Endothelial cell of umbilical vein (primary cell): ENCODE data around the gene CMSS1. TPM values are rescaled to one million over a fixed set of nuclear protein-coding genes. Genes with fewer than 3 reads are reported as not detected.

Source experiments
- BruUV-seq: library from RNA; stranded (reverse); fragments of 400-500 nt; replicated peaks from 2 replicates; lab custom pipeline; 2021; lab: Mats Ljungman, UMichigan
- CTCF ChIA-PET: fragments of 300-600, 350-600 bp; sonication (Branson Sonifier 250); formaldehyde crosslinking; loops from one replicate; lab custom pipeline; 2021; ENCODE audit warnings: antibody characterized with exemption, inconsistent platforms; lab: Charles Lee
- POLR2A ChIA-PET: fragments of 300-600, 350-600 bp; sonication (Branson Sonifier 250); formaldehyde crosslinking; loops from one replicate; lab custom pipeline; 2021; ENCODE audit warnings: antibody characterized with exemption, inconsistent platforms; lab: Charles Lee
- DNase-seq: peaks from one replicate; pipeline ENCODE4 v3.0.0-alpha.2; 2011; ENCODE audit warnings: low read depth, low spot score
- FAIRE-seq: peaks from 2 replicates; lab custom pipeline; 2011; peaks lifted over from hg19 to GRCh38; lab: Jason Lieb, UNC
- H2AFZ ChIP-seq: 2 replicates; pipeline ENCODE4 v1.6.0; 2012; ENCODE audit warnings: low read depth, low read length, control low read depth, inconsistent platforms
- H3K27ac ChIP-seq: 2 replicates; pipeline ENCODE4 v1.5.1; 2011; ENCODE audit warnings: low read depth, mild to moderate bottlenecking, control low read depth, low read length, moderate library complexity; ENCODE audit not compliant: insufficient read depth
- H3K27me3 ChIP-seq, 2 experiments: 2 replicates each; pipeline versions ENCODE4 v1.6.0 to v1.6.1; 2011; ENCODE audit warnings: low read length in 2 of 2, mixed read lengths in 1 of 2; ENCODE audit not compliant: control insufficient read depth in 2 of 2, insufficient read depth in 2 of 2
- H3K36me3 ChIP-seq, 2 experiments: 2 replicates in 1 of 2; 3 replicates in 1 of 2; pipeline ENCODE4 v1.5.1; 2011; ENCODE audit warnings: low read length in 2 of 2, mild to moderate bottlenecking in 1 of 2, moderate library complexity in 1 of 2; ENCODE audit not compliant: control insufficient read depth in 2 of 2, insufficient read depth in 2 of 2; ENCODE audit errors: extremely low read depth in 1 of 2
- H3K4me1 ChIP-seq: 3 replicates; pipeline ENCODE4 v1.5.1; 2011; ENCODE audit warnings: mild to moderate bottlenecking, low read length; ENCODE audit not compliant: control insufficient read depth, insufficient read depth; ENCODE audit errors: extremely low read depth
- H3K4me2 ChIP-seq: 2 replicates; pipeline ENCODE4 v1.6.1; 2011; ENCODE audit warnings: low read length, control low read depth, mixed read lengths; ENCODE audit not compliant: insufficient read depth
- H3K4me3 ChIP-seq, 3 experiments: fragments of 200-600 bp in 1 of 3; sonication (generic), shearing (Covaris generic) in 1 of 3; replicated peaks in 1 of 3; 2 replicates each; pipeline ENCODE4 v1.5.1; 2011 to 2016; ENCODE audit warnings: control low read depth in 3 of 3, low read length in 3 of 3, mild to moderate bottlenecking in 2 of 3, inconsistent platforms in 1 of 3, low read depth in 1 of 3, moderate library complexity in 1 of 3; ENCODE audit not compliant: insufficient read depth in 1 of 3
- H3K79me2 ChIP-seq: 2 replicates; pipeline ENCODE4 v1.6.0; 2012; ENCODE audit warnings: low read length, inconsistent platforms; ENCODE audit not compliant: control insufficient read depth, insufficient read depth
- H3K9ac ChIP-seq: replicated peaks from 2 replicates; pipeline ENCODE3; 2011; ENCODE audit warnings: low read length, control low read depth; ENCODE audit not compliant: insufficient read depth; ENCODE audit errors: extremely low read depth
- H3K9me1 ChIP-seq: replicated peaks from 3 replicates; pipeline ENCODE4 v1.6.0; 2011; ENCODE audit warnings: mild to moderate bottlenecking, low read length; ENCODE audit not compliant: control insufficient read depth, insufficient read depth; ENCODE audit errors: extremely low read depth
- H3K9me3 ChIP-seq: replicated peaks from 2 replicates; pipeline ENCODE4 v1.5.1; 2012; ENCODE audit warnings: low read length, inconsistent platforms; ENCODE audit not compliant: control insufficient read depth, insufficient read depth
- H4K20me1 ChIP-seq: replicated peaks from 2 replicates; pipeline ENCODE3; 2011; ENCODE audit warnings: mild to moderate bottlenecking, low read length; ENCODE audit not compliant: control insufficient read depth, insufficient read depth; ENCODE audit errors: extremely low read depth
- EZH2 ChIP-seq: IDR thresholded peaks from 2 replicates; pipeline ENCODE4 v1.6.1; 2012; ENCODE audit warnings: borderline replicate concordance, low read depth, mild to moderate bottlenecking, moderate library complexity, low read length, inconsistent platforms; ENCODE audit not compliant: severe bottlenecking
- FOS ChIP-seq: IDR thresholded peaks from 2 replicates; pipeline ENCODE4 v1.6.1; 2011; ENCODE audit warnings: mild to moderate bottlenecking, low read length, moderate library complexity, borderline replicate concordance; ENCODE audit not compliant: insufficient read depth
- GATA2 ChIP-seq: IDR thresholded peaks from 2 replicates; pipeline ENCODE4 v1.7.0; 2011; ENCODE audit warnings: low read depth, mild to moderate bottlenecking, moderate library complexity, mixed read lengths, low read length; ENCODE audit not compliant: insufficient read length, insufficient read depth
- JUN ChIP-seq: IDR thresholded peaks from 2 replicates; pipeline ENCODE4 v1.6.1; 2011; ENCODE audit warnings: borderline replicate concordance, low read depth; ENCODE audit not compliant: insufficient read length, insufficient read depth
- MYC ChIP-seq: IDR thresholded peaks from one replicate; pipeline ENCODE4 v1.6.1; 2011; ENCODE audit warnings: mild to moderate bottlenecking, low read depth, low read length
- POLR2A ChIP-seq: IDR thresholded peaks from 2 replicates; pipeline ENCODE4 v1.6.1; 2012; ENCODE audit warnings: low read depth, mild to moderate bottlenecking, control low read depth, low read length
- POLR2AphosphoS5 ChIP-seq: IDR thresholded peaks from 2 replicates; pipeline ENCODE4 v1.6.1; 2012; ENCODE audit warnings: low read depth, mild to moderate bottlenecking, control low read depth, low read length, moderate library complexity; ENCODE audit not compliant: insufficient read depth
- dilution Hi-C: fragments of 300-500 bp; cut with MboI; formaldehyde crosslinking; loops from one replicate; pipeline ENCODE4 v1.15.0; 2019; ENCODE audit warnings: low sequenced_read_pairs; ENCODE audit not compliant: extremely low pct_ligation_motif_present
- intact Hi-C: fragments of 100-400 bp; cut with micrococcal nuclease; formaldehyde crosslinking; loops from one replicate; pipeline ENCODE4 v1.10.0; 2022
- polyA plus RNA-seq, 4 experiments: library from polyadenylated mRNA; depleted of rRNA in 3 of 4; stranded (reverse) in 3 of 4; unstranded in 1 of 4; fragments of >200 nt; gene quantifications; 2 replicates each; pipeline versions ENCODE4 v1.2.1 to v1.2.3, GENCODE V29; 2011 to 2012; ENCODE audit warnings: missing spikeins in 1 of 4
- total RNA-seq: library from RNA; stranded (reverse); gene quantifications from 2 replicates; pipeline ENCODE4 v1.2.3, GENCODE V29; 2021
- TF ChIP-seq, protein P1 (sequence below), 2 donors: IDR thresholded peaks; 1 replicate in 1 of 2; 2 replicates in 1 of 2; pipeline ENCODE4 v1.5.1; 2011; ENCODE audit warnings: low read length in 2 of 2, mild to moderate bottlenecking in 2 of 2, moderate library complexity in 2 of 2, control low read depth in 1 of 2, inconsistent platforms in 1 of 2, low read depth in 1 of 2; ENCODE audit not compliant: insufficient read depth in 1 of 2; ENCODE audit errors: extremely low read depth in 1 of 2
- TF ChIP-seq, protein P2 (sequence below): IDR thresholded peaks from 2 replicates; pipeline ENCODE4 v1.6.1; 2011; ENCODE audit not compliant: insufficient read depth, insufficient read length

CMSS1 gene
- total and polyA plus RNA-seq, 2 donors (not counting 3 experiments of a cell fraction or from before 2014, with no cell fraction given) = 9.7 to 60.6 TPM

DNA sequence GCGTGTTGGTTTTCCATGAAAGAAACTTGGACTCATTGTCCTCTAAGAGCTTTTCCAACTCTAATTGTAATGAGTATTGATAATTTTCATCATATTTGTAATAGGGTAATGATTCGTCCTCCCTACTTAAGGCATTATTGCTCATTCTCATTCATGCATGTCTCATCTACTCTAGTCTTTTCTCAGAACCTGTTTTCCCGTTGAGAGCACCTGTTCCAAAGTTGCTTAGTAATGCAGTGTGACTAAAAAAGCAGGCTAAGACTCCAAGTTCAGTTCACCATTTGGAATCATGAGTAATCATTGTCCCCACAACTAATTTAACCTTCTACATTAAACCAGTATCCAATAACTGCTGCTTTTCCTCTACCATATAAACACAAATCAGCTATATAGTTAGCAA, 212.7 kb downstream of the CMSS1 start:
- Histone ChIP-seq H3K9me3 (no peaks in the 10 kb centered on the region), H3K4me3 (no peak overlapping the region), H3K36me3 (no peaks in the 10 kb centered on the region), H3K27me3 (no peaks in the 10 kb centered on the region), H3K4me2 (no peak overlapping the region), H3K9ac (no peak overlapping the region), H4K20me1 (no peaks in the 10 kb centered on the region), H3K4me1 (peaks cover 8% of the 10 kb centered on the region), H3K79me2 (no peaks in the 10 kb centered on the region), H3K27ac (no peak overlapping the region), H2AFZ (no peak overlapping the region), H3K9me1 (no peaks in the 10 kb centered on the region)
- dilution Hi-C loops = no loop called here
- ChIA-PET CTCF (interaction anchor here (1.0 to 3.1 kb wide), 3 partner anchors 9 to 187 kb away, joined by 3 to 13 read pairs (median 12); no protein-coding TSS in a partner anchor), POLR2A (no interaction called here)
- intact Hi-C loops = no loop called here
- no peak for DNase-seq
- FAIRE-seq = no peak
- BruUV-seq = no TSS peak
- TF ChIP-seq MYC (no peak), GATA2 (no peak), FOS (no peak), POLR2AphosphoS5 (no peak), JUN (no peak), POLR2A (no peak), EZH2 (no peak)
- TF ChIP-seq, protein P1, sequence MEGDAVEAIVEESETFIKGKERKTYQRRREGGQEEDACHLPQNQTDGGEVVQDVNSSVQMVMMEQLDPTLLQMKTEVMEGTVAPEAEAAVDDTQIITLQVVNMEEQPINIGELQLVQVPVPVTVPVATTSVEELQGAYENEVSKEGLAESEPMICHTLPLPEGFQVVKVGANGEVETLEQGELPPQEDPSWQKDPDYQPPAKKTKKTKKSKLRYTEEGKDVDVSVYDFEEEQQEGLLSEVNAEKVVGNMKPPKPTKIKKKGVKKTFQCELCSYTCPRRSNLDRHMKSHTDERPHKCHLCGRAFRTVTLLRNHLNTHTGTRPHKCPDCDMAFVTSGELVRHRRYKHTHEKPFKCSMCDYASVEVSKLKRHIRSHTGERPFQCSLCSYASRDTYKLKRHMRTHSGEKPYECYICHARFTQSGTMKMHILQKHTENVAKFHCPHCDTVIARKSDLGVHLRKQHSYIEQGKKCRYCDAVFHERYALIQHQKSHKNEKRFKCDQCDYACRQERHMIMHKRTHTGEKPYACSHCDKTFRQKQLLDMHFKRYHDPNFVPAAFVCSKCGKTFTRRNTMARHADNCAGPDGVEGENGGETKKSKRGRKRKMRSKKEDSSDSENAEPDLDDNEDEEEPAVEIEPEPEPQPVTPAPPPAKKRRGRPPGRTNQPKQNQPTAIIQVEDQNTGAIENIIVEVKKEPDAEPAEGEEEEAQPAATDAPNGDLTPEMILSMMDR (IDR thresholded peaks at IDR 0.05; ENCODE audit: extremely low read depth in 1 of 2, insufficient read depth in 1 of 2, low read depth in 1 of 2, low read length in 2 of 2) = no peak
- TF ChIP-seq, protein P2, sequence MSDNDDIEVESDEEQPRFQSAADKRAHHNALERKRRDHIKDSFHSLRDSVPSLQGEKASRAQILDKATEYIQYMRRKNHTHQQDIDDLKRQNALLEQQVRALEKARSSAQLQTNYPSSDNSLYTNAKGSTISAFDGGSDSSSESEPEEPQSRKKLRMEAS = no peak
